ENCODE measurements around the gene MEF2A.

- TF ChIP-seq CTCF (IDR thresholded peaks at IDR 0.05; ENCODE audit: insufficient read depth, low read depth, low read length), result no peak
- TF ChIP-seq EZH2 (IDR thresholded peaks at IDR 0.05; ENCODE audit: insufficient read depth, low read length), result no peak
Measured at GRCh38 chr15:99633655-99634054, 67.9 kb downstream of the MEF2A start.
